Measurements from ENCODE around the gene SPINT4.
"Not testable (repeated sequence)": the region's sequence is repeated elsewhere in the genome, so short reads cannot be mapped to it uniquely, and the experiment has no call there.

Gene SPINT4

GRCh38 chr20:45722047-45722446 lies at the start of gene SPINT4:
SPINT4 (plus strand) TSS chr20:45722347; CDS start chr20:45722368, 21 bp downstream.
- no peak for DNase-seq

DNA sequence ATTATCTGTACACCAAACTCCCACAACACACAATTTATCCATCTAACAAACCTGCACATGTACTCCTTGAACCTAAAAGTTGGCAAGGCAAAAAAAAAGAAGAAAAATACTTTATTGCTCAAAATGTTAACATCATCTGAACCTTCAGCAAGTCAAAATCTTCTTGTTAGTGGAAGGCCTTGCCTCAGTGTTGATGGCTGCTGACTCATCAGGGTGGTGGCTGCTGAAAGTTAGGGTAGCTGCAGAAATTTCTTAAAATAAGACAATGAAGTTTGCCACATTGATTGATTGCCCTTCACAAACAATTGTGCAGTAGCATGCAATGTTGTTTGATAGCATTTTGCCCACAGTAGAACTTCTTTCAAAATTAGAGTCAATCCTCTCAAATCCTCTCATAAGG lies 49.4 kb upstream of the SPINT4 start:
- no peak for DNase-seq

DNA sequence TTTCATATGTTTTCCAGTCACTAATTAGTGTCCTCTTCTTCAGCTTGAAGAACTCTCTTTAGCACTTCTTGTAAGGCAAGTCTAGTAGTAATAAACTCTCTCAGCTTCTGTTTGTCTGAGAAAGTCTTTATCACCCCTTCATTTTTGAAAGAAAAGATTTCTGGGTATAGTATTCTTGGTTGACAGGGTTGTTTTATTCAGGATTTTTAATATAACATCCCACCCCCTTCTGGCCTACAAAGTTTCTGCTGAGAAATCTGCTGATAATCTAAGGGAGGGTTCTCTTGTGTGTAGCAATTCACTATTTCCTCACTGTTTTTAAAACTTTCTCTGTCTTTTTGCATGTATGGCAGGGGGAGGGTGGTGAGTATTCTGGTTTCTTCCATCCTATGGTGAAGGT lies 42.5 kb upstream of the SPINT4 start:
- DNase-seq = no peak

DNA sequence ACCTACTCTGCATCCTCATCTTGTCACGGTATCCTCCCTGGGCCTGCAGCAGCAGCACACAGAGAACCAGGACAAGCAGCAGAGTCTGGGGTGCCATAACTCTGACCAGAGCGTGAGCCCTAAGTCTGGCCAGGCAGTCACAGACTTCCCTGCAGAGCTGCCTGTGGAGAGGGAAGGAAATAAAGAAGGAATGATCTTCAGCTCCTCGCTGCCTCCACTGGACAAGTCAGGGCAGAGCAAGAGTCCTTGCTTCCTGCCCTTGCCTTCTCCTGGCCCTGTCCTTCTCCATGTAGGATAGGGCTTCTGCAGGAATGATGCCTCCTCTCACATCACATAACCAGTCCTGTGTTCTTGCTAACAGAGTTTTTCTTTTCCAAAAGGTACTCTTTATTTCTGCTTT lies 36.3 kb upstream of the SPINT4 start:
- no peak for DNase-seq

DNA sequence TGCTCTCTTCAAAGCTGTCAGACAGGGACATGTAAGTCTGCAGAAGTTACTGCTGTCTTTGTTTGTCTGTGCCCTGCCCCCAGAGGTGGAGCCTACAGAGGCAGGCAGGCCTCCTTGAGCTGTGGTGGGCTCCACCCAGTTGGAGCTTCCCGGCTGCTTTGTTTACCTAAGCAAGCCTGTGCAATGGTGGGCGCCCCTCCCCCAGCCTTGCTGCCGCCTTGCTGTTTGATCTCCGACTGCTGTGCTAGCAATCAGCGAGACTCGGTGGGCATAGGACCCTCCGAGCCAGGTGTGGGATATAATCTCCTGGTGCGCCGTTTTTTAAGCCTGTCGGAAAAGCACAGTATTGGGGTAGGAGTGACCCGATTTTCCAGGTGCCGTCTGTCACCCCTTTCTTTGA lies 28.8 kb upstream of the SPINT4 start:
- DNase-seq = not testable (repeated sequence)

DNA sequence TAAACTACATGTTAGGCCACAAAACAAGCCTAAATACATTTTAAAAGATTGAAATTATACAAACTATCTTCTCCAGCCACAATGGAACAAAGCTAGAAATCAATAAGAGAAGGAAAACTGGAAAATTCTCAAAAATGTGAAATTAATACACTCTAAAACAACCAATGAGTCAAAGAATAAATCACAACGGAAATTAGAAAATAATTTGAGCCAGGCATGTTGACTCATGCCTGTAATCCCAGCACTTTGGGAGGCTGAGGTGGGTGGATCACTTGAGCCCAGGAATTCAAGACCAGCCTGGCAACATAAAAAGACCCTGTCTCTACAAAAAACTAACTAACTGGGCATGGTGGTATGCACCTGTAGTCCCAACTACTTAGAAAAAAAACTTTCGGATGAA lies 26.7 kb upstream of the SPINT4 start:
- DNase-seq = no peak

GRCh38 chr20:45701104-45701503 lies 21.0 kb upstream of the SPINT4 start:
- no peak for DNase-seq

DNA sequence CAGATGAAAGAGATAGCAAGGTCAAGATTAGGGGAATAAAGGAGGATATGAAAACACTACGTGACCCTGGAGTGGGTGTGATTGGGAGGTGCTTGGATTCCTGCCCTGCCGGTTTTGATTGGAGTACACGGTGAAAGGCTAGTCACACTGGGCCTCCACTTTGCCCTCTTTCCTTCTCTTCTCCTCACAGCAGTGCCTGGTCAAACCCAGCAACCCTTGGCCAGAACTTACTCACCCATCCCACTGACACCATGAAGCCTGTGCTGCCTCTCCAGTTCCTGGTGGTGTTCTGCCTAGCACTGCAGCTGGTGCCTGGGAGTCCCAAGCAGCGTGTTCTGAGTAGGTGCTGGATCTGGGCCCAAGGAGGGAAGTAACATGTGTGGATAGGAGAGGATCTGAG lies 20.3 kb upstream of the SPINT4 start, which contains the start of gene WFDC13:
Gene WFDC13, plus strand, starts transcription at position 166 of the 400 bp plus-strand sequence. Its CDS starts 86 bp downstream, at position 252.
- no peak for DNase-seq

- no peak for DNase-seq
Measured at GRCh38 chr20:45704969-45705637, 17.0 kb upstream of the SPINT4 start, which contains the start of gene WFDC10B. WFDC10B (minus strand) TSS chr20:45705019; CDS start chr20:45685992, 19,027 bp downstream.

GRCh38 chr20:45716141-45716688 lies 5.9 kb upstream of the SPINT4 start:
- DNase-seq = not testable (repeated sequence)

DNA sequence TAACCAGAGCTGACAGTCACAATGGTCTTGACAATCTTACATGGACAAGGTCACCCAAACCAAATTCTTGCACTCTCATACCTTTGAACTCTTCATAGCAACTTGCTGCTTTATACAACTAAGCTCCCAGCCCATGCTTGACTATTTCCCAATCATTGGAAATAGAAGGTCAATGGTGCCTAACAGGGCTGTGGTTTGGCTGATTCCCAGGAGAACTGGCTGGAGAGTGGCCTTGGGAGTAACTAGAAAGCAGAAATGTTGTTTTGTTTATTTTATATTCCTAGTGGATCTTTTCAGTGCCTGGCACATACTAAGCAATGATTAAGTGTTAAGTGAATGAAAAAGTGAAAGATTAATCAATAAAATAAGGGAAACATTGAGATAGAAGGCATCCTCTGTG lies 3.0 kb downstream of the SPINT4 start:
- no peak for DNase-seq

DNA sequence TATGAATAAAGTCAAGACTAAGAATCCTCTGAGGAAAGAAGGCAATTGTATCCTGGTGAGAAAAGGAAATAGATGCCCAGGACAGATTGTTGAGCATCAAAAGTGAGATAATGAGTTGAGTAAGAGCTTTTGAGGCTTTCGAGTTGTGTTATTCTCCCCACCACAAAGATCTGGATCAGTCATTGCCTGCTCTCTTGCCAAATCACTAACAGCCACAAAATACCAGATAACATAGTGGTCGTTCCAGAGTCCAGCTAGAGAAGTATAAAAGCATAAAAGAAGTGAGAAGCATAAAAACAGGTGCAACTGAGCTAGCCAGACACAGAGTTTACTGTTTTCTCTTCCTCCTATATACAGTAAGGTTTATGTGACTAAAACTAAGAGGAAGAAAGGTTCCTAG lies 4.9 kb downstream of the SPINT4 start:
- no peak for DNase-seq

GRCh38 chr20:45732199-45732598 lies 10.1 kb downstream of the SPINT4 start:
- DNase-seq = no peak

GRCh38 chr20:45735552-45735951 lies 13.4 kb downstream of the SPINT4 start:
- no peak for DNase-seq

- DNase-seq = no peak
Measured at GRCh38 chr20:45735988-45736387, 13.8 kb downstream of the SPINT4 start.

GRCh38 chr20:45742596-45742995 lies 20.4 kb downstream of the SPINT4 start:
- no peak for DNase-seq

DNA sequence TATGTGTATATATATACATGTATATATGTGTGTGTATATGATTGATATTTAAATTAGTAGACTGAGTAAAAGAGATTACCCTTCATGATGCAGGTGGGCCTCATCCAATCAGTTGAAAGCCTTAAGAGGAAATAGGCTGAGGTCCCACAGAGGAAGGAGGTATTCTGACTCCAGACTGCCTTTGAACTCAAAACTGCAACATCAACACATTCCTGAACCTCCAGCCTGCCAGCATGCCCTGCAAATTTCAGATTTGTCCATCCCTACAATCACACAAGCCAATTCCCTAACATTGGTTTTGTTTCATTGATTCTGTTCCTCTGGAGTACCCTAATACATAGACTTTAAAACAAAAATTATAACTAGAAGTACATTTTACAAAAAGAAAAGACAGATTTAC lies 22.9 kb downstream of the SPINT4 start:
- no peak for DNase-seq

DNA sequence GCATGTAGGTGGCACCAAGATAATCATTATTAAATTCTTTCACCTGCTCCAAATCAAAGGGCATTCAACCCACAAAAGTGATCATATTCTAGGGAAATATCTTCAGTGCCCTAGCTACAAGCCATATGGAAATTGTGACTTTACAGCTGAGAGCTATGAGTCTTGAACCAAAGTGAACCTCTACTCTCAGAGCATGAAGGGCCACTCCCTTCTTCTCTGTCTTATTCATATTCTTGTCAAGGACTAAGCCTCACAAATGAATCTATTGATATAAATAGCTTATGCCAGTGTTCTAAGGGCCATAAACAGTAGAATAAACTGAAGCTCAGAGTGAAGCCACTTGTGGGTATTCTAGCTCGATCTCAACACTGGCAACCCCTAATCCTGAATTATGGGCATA lies 29.6 kb downstream of the SPINT4 start:
- DNase-seq = no peak

DNA sequence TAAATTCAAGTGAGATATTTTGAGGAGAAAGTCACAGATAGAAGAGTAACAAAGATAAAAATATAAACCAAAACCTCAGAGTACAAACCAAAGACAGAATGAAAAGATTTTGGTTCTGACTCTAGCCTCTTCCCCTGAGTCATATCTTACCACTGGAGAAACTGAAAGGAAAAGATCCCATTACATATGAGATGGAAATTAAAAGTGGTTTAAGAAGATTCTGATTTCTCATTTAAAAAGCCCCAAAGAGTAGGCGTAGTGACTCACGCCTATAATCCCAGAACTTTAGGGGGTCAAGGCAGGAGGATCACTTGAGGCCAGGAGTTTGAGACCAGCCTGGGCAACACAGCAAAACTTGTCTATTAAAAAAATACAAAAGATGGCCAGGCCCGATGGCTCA lies 30.6 kb downstream of the SPINT4 start:
- DNase-seq = no peak

- no peak for DNase-seq
Measured at GRCh38 chr20:45758096-45758495, 35.9 kb downstream of the SPINT4 start.

GRCh38 chr20:45759921-45760320 lies 37.8 kb downstream of the SPINT4 start:
- DNase-seq = not testable (repeated sequence)

- not testable (repeated sequence) for DNase-seq
Measured at GRCh38 chr20:45761966-45762365, 39.8 kb downstream of the SPINT4 start.

DNA sequence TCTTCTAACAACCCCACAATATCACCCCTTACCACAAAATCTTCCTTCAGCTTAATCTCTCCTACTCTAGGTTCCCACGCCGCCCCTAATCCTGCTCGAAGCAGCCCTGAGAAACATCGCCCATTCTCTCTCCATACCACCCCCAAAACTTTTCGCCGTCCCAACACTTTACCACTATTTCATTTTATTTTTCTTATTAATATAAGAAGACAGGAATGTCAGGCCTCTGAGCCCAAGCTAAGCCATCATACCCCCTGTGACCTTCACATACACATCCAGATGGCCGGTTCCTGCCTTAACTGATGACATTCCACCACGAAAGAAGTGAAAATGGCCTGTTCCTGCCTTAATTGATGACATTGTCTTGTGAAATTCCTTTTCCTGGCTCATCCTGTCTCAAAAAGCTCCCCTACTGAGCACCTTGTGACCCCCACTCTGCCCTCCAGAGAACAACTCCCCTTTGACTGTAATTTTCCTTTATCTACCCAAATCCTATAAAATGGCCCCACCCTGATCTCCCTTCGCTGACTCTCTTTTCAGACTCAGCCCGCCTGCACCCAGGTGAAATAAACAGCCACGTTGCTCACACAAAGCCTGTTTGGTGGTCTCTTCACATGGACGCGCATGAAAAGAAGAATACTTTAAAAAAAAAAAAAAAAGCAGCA lies 42.6 kb downstream of the SPINT4 start:
- DNase-seq = not testable (repeated sequence)

DNA sequence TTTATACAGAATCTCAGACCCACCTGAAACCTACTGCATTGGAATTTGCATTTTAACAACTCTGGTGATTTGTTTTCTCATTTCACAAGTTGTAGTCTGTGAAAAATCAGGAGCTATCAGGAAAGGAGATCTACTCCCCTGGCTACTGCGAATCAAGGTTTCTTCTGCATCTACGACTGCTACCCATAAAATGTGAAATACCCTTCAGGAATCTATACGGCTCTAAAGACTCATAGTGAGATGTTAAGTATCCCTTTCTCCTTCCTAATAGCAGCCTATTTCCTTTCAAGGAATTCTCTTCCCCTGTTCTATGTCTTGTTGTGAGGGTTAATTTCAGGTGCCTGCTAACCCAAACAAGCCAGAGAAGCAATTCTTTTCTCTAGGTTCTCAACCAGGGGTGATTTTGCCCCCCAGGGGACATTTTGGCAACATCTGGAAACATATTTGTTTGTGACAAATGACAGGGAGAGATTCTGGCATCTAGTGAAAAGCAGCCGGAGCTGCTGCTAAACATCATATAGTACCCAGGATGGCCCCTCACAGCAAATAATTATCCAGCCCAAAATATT lies 43.2 kb downstream of the SPINT4 start:
- DNase-seq = no peak

All from GOT3 (cell line).